HCT116 (cell line): ENCODE data around the gene SEMA5A. TPM values are rescaled to one million over a fixed set of nuclear protein-coding genes. Genes with fewer than 3 reads are reported as not detected.

Experiments used
- ATAC-seq: fragments of 200-7000 bp; cut with Tn5 transposase; 2 replicates; pipeline ENCODE4 v1.9.1; 2020; ENCODE audit warnings: mild to moderate bottlenecking, moderate library complexity
- BruUV-seq: library from RNA; stranded (reverse); fragments of 400-500 nt; replicated peaks from 2 replicates; lab custom pipeline; 2021; lab: Mats Ljungman, UMichigan
- CTCF ChIA-PET: fragments of 300-600 bp; sonication (Branson Sonifier 250); formaldehyde crosslinking; loops from one replicate; lab custom pipeline; 2021; ENCODE audit warnings: antibody characterized with exemption; lab: Charles Lee
- POLR2A ChIA-PET: fragments of 300-600, 350-600 bp; sonication (Branson Sonifier 250); formaldehyde crosslinking; loops from one replicate; lab custom pipeline; 2021; ENCODE audit warnings: antibody characterized with exemption; lab: Charles Lee
- RAD21 ChIA-PET, 2 experiments: fragments of 300-600 bp; sonication (Branson Sonifier 250); formaldehyde crosslinking; loops; one replicate each; lab custom pipeline; 2023; ENCODE audit warnings: low total read pairs in 2 of 2; ENCODE audit not compliant: uncharacterized antibody in 2 of 2, unreplicated experiment in 2 of 2, low non-redundant PET in 1 of 2; lab: Charles Lee
- DNase-seq: peaks from one replicate; pipeline ENCODE4 v3.0.0-alpha.2; 2010; ENCODE audit warnings: low read depth, low spot score
- H2AFZ ChIP-seq: fragments of 200-600 bp; shearing (Covaris generic), sonication (generic); 2 replicates; pipeline ENCODE4 v1.6.1; 2017; ENCODE audit warnings: low read depth, mixed run types, mixed read lengths, antibody characterized with exemption, low read length; ENCODE audit not compliant: poor library complexity, severe bottlenecking
- H3K27ac ChIP-seq: 2 replicates; pipeline ENCODE4 v1.5.1; 2012; ENCODE audit warnings: low read depth, low read length
- H3K27me3 ChIP-seq: fragments of 200-600 bp; sonication (generic); 2 replicates; pipeline ENCODE4 v1.6.1; 2016; ENCODE audit warnings: mixed run types, low read length, mixed read lengths; ENCODE audit not compliant: insufficient read depth
- H3K36me3 ChIP-seq, 2 experiments: fragments of 200-500 bp in 1 of 2; fragments of 200-600 bp in 1 of 2; sonication (Bioruptor generic) in 1 of 2; sonication (generic) in 1 of 2; 2 replicates each; pipeline versions ENCODE4 v1.5.1 to v1.6.1; 2014 to 2016; ENCODE audit warnings: low read length in 2 of 2, inconsistent platforms in 1 of 2, mixed read lengths in 1 of 2, mixed run types in 1 of 2; ENCODE audit not compliant: insufficient read depth in 2 of 2, control insufficient read depth in 1 of 2
- H3K4me1 ChIP-seq, 2 experiments: fragments of 200-600 bp in 1 of 2; sonication (generic) in 1 of 2; 2 replicates each; pipeline versions ENCODE4 v1.5.1 to v1.6.1; 2012 to 2017; ENCODE audit warnings: low read length in 2 of 2, inconsistent platforms in 1 of 2, mild to moderate bottlenecking in 1 of 2, mixed read lengths in 1 of 2, mixed run types in 1 of 2, moderate library complexity in 1 of 2; ENCODE audit not compliant: insufficient read depth in 2 of 2, control insufficient read depth in 1 of 2
- H3K4me2 ChIP-seq: fragments of 200-600 bp; sonication (generic); 2 replicates; pipeline ENCODE4 v1.6.1; 2017; ENCODE audit warnings: mixed run types, low read length, mixed read lengths
- H3K4me3 ChIP-seq, 2 experiments: fragments of 200-600 bp in 1 of 2; sonication (generic) in 1 of 2; replicated peaks in 1 of 2; 2 replicates each; pipeline ENCODE4 v1.5.1; 2011 to 2016; ENCODE audit warnings: low read length in 2 of 2, control low read depth in 1 of 2, low read depth in 1 of 2, mild to moderate bottlenecking in 1 of 2, mixed read lengths in 1 of 2, mixed run types in 1 of 2
- H3K79me2 ChIP-seq: fragments of 200-600 bp; sonication (generic); 2 replicates; pipeline ENCODE4 v1.6.1; 2017; ENCODE audit warnings: mild to moderate bottlenecking, mixed run types, low read length, moderate library complexity, mixed read lengths; ENCODE audit not compliant: insufficient read depth
- H3K9ac ChIP-seq: fragments of 200-600 bp; sonication (generic); 2 replicates; pipeline ENCODE4 v1.6.1; 2016; ENCODE audit warnings: low read length, mixed read lengths
- H3K9me2 ChIP-seq: fragments of 200-600 bp; sonication (generic), shearing (Covaris generic); 2 replicates; pipeline ENCODE4 v1.6.1; 2017; ENCODE audit warnings: mixed run types, mild to moderate bottlenecking, moderate library complexity; ENCODE audit not compliant: insufficient read depth
- H3K9me3 ChIP-seq, 2 experiments: fragments of 200-500 bp in 1 of 2; fragments of 200-600 bp in 1 of 2; sonication (Bioruptor generic) in 1 of 2; sonication (generic) in 1 of 2; 2 replicates each; pipeline ENCODE4 v1.6.1; 2014 to 2017; ENCODE audit warnings: low read length in 2 of 2, mixed read lengths in 2 of 2, inconsistent platforms in 1 of 2, low read depth in 1 of 2, mild to moderate bottlenecking in 1 of 2, mixed run types in 1 of 2, moderate library complexity in 1 of 2; ENCODE audit not compliant: control insufficient read depth in 1 of 2, insufficient read depth in 1 of 2
- H4K20me1 ChIP-seq: fragments of 200-600 bp; sonication (generic), shearing (Covaris generic); 2 replicates; pipeline ENCODE4 v1.6.1; 2017; ENCODE audit warnings: mixed run types, mild to moderate bottlenecking, moderate library complexity; ENCODE audit not compliant: insufficient read depth
- CBX3 ChIP-seq: IDR thresholded peaks from 2 replicates; pipeline ENCODE4 v1.6.1; 2012; ENCODE audit warnings: low read depth
- CEBPB ChIP-seq: IDR thresholded peaks from 2 replicates; pipeline ENCODE4 v1.6.1; 2012; ENCODE audit warnings: low read depth
- EGR1 ChIP-seq: IDR thresholded peaks from 2 replicates; pipeline ENCODE4 v1.6.1; 2012; ENCODE audit warnings: low read depth
- EZH2 ChIP-seq: fragments of 200-600 bp; sonication (generic); IDR thresholded peaks from 2 replicates; pipeline ENCODE4 v1.6.1; 2017; ENCODE audit warnings: antibody characterized with exemption, mixed run types
- EZH2phosphoT487 ChIP-seq: fragments of 200-600 bp; IDR thresholded peaks from 2 replicates; pipeline ENCODE4 v1.6.1; 2018; ENCODE audit warnings: antibody characterized with exemption, borderline replicate concordance
- FOSL1 ChIP-seq: IDR thresholded peaks from 2 replicates; pipeline ENCODE4 v1.6.1; 2012; ENCODE audit warnings: low read depth
- JUND ChIP-seq: IDR thresholded peaks from 2 replicates; pipeline ENCODE4 v1.6.1; 2012
- POLR2A ChIP-seq: IDR thresholded peaks from 2 replicates; pipeline ENCODE4 v1.7.0; 2011; ENCODE audit warnings: borderline replicate concordance; ENCODE audit not compliant: insufficient read depth, insufficient read length; ENCODE audit errors: extremely low read depth
- POLR2AphosphoS5 ChIP-seq: IDR thresholded peaks from 2 replicates; pipeline ENCODE4 v1.6.1; 2011; ENCODE audit warnings: mild to moderate bottlenecking, low read depth, low read length, moderate library complexity
- SIN3A ChIP-seq: IDR thresholded peaks from 2 replicates; pipeline ENCODE4 v1.6.1; 2012; ENCODE audit warnings: low read depth
- SP1 ChIP-seq: IDR thresholded peaks from 2 replicates; pipeline ENCODE4 v1.6.1; 2012; ENCODE audit warnings: low read depth
- SRF ChIP-seq: IDR thresholded peaks from 2 replicates; pipeline ENCODE4 v1.6.1; 2012; ENCODE audit warnings: low read depth
- TCF7L2 ChIP-seq: IDR thresholded peaks from 2 replicates; pipeline ENCODE4 v1.7.0; 2011; ENCODE audit warnings: borderline replicate concordance, inconsistent platforms; ENCODE audit not compliant: insufficient read depth, insufficient read length; ENCODE audit errors: extremely low read depth
- YY1 ChIP-seq: IDR thresholded peaks from 2 replicates; pipeline ENCODE4 v1.6.1; 2011; ENCODE audit warnings: low read length, low read depth, moderate library complexity, mild to moderate bottlenecking; ENCODE audit not compliant: insufficient replicate concordance; ENCODE audit errors: extremely low read depth
- ZFX ChIP-seq: fragments of 450-650 bp; IDR thresholded peaks from 2 replicates; pipeline ENCODE4 v1.6.1; 2017
- intact Hi-C: fragments of 100-400 bp; cut with micrococcal nuclease; formaldehyde crosslinking; loops from 2 replicates; pipeline ENCODE4 v1.10.0; 2022
- total RNA-seq: library from RNA; stranded (reverse); gene quantifications from one replicate; pipeline ENCODE4 v1.2.1, GENCODE V29; 2021; ENCODE audit not compliant: unreplicated experiment
- TF ChIP-seq, protein P1 (sequence below): IDR thresholded peaks from 2 replicates; pipeline ENCODE4 v1.6.1; 2012
- TF ChIP-seq, protein P2 (sequence below): IDR thresholded peaks from 2 replicates; pipeline ENCODE4 v1.6.1; 2011; ENCODE audit warnings: mild to moderate bottlenecking, low read length, moderate library complexity; ENCODE audit not compliant: insufficient replicate concordance; ENCODE audit errors: extremely low read depth
- TF ChIP-seq, protein P3 (sequence below): IDR thresholded peaks from 2 replicates; pipeline ENCODE4 v1.6.1; 2012

SEMA5A gene
- total RNA-seq, 1 experiment from 2014 or later = 0.02 TPM

DNA sequence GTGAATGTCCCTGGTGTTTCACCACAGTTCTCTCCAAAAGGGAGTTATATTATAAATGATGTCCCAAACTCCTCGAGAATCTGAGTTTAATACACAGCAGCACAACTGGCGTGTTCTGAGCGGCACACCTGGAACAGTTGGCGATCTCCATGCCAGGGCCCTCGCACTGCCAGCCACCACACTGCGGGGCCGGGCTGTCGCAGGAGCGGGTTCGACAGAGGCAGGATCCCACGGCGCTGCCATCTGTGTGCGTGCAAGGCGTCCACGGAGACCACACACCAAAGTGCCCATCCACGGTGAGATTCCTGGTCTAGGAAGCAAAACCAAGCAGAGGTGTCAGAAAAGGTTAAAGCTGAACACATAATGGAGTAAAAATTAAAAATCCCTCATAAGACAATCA lies 423.3 kb downstream of the SEMA5A start:
- Histone ChIP-seq H3K9ac (no peak overlapping the region), H3K4me3 (no peak overlapping the region), H3K9me3 (peaks cover 1 to 28% of the 10 kb centered on the region in 2 experiments; a peak in 2 of 4 replicates), H3K9me2 (no peaks in the 10 kb centered on the region), H3K27ac (no peak overlapping the region), H3K36me3 (no peaks in the 10 kb centered on the region), H3K4me1 (no peaks in the 10 kb centered on the region), H4K20me1 (no peaks in the 10 kb centered on the region), H2AFZ (no peak overlapping the region), H3K79me2 (no peaks in the 10 kb centered on the region), H3K27me3 (no peaks in the 10 kb centered on the region), H3K4me2 (no peak overlapping the region)
- DNase-seq (no peak), ATAC-seq (no peak)
- ChIA-PET CTCF (no interaction called here), RAD21 (no interaction called here), POLR2A (no interaction called here)
- BruUV-seq = no TSS peak
- intact Hi-C loops = no loop called here
- TF ChIP-seq EGR1 (no peak), POLR2AphosphoS5 (no peak), FOSL1 (no peak), ZFX (no peak), YY1 (no peak), EZH2 (no peak), SIN3A (no peak), SRF (no peak), JUND (no peak), EZH2phosphoT487 (no peak), TCF7L2 (no peak), POLR2A (no peak), CBX3 (no peak), SP1 (no peak), CEBPB (no peak)
- TF ChIP-seq, protein P1, sequence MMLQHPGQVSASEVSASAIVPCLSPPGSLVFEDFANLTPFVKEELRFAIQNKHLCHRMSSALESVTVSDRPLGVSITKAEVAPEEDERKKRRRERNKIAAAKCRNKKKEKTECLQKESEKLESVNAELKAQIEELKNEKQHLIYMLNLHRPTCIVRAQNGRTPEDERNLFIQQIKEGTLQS = no peak
- TF ChIP-seq, protein P2, sequence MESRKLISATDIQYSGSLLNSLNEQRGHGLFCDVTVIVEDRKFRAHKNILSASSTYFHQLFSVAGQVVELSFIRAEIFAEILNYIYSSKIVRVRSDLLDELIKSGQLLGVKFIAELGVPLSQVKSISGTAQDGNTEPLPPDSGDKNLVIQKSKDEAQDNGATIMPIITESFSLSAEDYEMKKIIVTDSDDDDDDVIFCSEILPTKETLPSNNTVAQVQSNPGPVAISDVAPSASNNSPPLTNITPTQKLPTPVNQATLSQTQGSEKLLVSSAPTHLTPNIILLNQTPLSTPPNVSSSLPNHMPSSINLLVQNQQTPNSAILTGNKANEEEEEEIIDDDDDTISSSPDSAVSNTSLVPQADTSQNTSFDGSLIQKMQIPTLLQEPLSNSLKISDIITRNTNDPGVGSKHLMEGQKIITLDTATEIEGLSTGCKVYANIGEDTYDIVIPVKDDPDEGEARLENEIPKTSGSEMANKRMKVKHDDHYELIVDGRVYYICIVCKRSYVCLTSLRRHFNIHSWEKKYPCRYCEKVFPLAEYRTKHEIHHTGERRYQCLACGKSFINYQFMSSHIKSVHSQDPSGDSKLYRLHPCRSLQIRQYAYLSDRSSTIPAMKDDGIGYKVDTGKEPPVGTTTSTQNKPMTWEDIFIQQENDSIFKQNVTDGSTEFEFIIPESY = no peak
- TF ChIP-seq, protein P3, sequence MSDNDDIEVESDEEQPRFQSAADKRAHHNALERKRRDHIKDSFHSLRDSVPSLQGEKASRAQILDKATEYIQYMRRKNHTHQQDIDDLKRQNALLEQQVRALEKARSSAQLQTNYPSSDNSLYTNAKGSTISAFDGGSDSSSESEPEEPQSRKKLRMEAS = no peak
